Measurements from ENCODE around the gene CDH4.

CDH4 gene

GRCh38 chr20:61780066-61780465 lies 528.0 kb downstream of the CDH4 start:
- no peak for DNase-seq

- DNase-seq, result no peak
These were observed 532.9 kb downstream of the CDH4 start for GRCh38 chr20:61784801-61785566.

- no peak for DNase-seq
These were observed 533.4 kb downstream of the CDH4 start for GRCh38 chr20:61785567-61785816.

GRCh38 chr20:61786230-61786629 lies 534.2 kb downstream of the CDH4 start:
- DNase-seq, result no peak

GRCh38 chr20:61788343-61788742 lies 536.3 kb downstream of the CDH4 start:
- no peak for DNase-seq

- no peak for DNase-seq
These were observed 537.3 kb downstream of the CDH4 start for GRCh38 chr20:61789329-61789728.

GRCh38 chr20:61790116-61790827 lies 538.2 kb downstream of the CDH4 start:
- no peak for DNase-seq

GRCh38 chr20:61791995-61792394 lies 539.9 kb downstream of the CDH4 start:
- no peak for DNase-seq

GRCh38 chr20:61795669-61796630 lies 543.9 kb downstream of the CDH4 start:
- no peak for DNase-seq

- no peak for DNase-seq
These were observed 544.7 kb downstream of the CDH4 start for GRCh38 chr20:61796738-61797137.

GRCh38 chr20:61797200-61797599 lies 545.1 kb downstream of the CDH4 start:
- DNase-seq, result no peak

- no peak for DNase-seq
These were observed 545.9 kb downstream of the CDH4 start for GRCh38 chr20:61797971-61798411.

- no peak for DNase-seq
These were observed 546.6 kb downstream of the CDH4 start for GRCh38 chr20:61798632-61799031.

- DNase-seq, result no peak
These were observed 547.4 kb downstream of the CDH4 start for GRCh38 chr20:61799394-61799923.

- DNase-seq, result no peak
These were observed 547.9 kb downstream of the CDH4 start for GRCh38 chr20:61799928-61800327.

- no peak for DNase-seq
These were observed 548.5 kb downstream of the CDH4 start for GRCh38 chr20:61800359-61801064.

GRCh38 chr20:61801065-61801360 lies 549.0 kb downstream of the CDH4 start:
- DNase-seq, result no peak

- DNase-seq, result no peak
These were observed 549.4 kb downstream of the CDH4 start for GRCh38 chr20:61801428-61801827.

GRCh38 chr20:61801857-61802442 lies 549.9 kb downstream of the CDH4 start:
- no peak for DNase-seq

- DNase-seq, result no peak
These were observed 550.8 kb downstream of the CDH4 start for GRCh38 chr20:61802721-61803311.

GRCh38 chr20:61803416-61803914 lies 551.4 kb downstream of the CDH4 start:
- DNase-seq, result no peak

All from NCI-H510A treated with DMSO at 0.1 percent for 48 hours (cell line).